Measurements from ENCODE around the gene ARHGEF10L. TPM values are rescaled to one million over a fixed set of nuclear protein-coding genes. Genes with fewer than 3 reads are reported as not detected.

Gene ARHGEF10L
- total RNA-seq, 2 donors from 2014 or later, result 81.4 to 93.1 TPM

GRCh38 chr1:17742583-17742982 lies 203.1 kb downstream of the ARHGEF10L start:
- Histone ChIP-seq H3K36me3 (replicated peaks in 1 of 2; ENCODE audit: insufficient read depth in 1 of 2, low read depth in 2 of 2) (no peaks in the 10 kb centered on the region), H3K9me3 (no peaks in the 10 kb centered on the region), H3K4me1 (no peaks in the 10 kb centered on the region), H3K27ac (no peak overlapping the region), H3K27me3 (no peaks in the 10 kb centered on the region), H3K4me3 (no peak overlapping the region)
- intact Hi-C loops (cut with DNase I), result no loop called here
- 19 to 48% methylated on average over 5 of the region's 5 CpGs for WGBS, 2 donors
- TF ChIP-seq CTCF (IDR thresholded peaks at IDR 0.05) (no peak), POLR2A (IDR thresholded peaks at IDR 0.05) (no peak)
- ATAC-seq, result no peak
- DNase-seq, result no peak

GRCh38 chr1:17743008-17743647 lies 203.6 kb downstream of the ARHGEF10L start:
- Histone ChIP-seq H3K4me3 (no peak overlapping the region), H3K27me3 (no peaks in the 10 kb centered on the region), H3K4me1 (no peaks in the 10 kb centered on the region), H3K27ac (no peak overlapping the region), H3K36me3 (replicated peaks in 1 of 2; ENCODE audit: insufficient read depth in 1 of 2, low read depth in 2 of 2) (no peaks in the 10 kb centered on the region), H3K9me3 (no peaks in the 10 kb centered on the region)
- no peak for TF ChIP-seq POLR2A (IDR thresholded peaks at IDR 0.05)
- no peak for TF ChIP-seq CTCF (IDR thresholded peaks at IDR 0.05)
- 38 to 54% methylated on average over 5 to 11 of the region's 11 CpGs for WGBS, 2 donors
- DNase-seq, result no peak
- ATAC-seq, result no peak
- intact Hi-C loops (cut with DNase I), result no loop called here

GRCh38 chr1:17743925-17744324 lies 204.4 kb downstream of the ARHGEF10L start:
- TF ChIP-seq CTCF (IDR thresholded peaks at IDR 0.05), result no peak
- no peak for TF ChIP-seq POLR2A (IDR thresholded peaks at IDR 0.05)
- ATAC-seq, result no peak
- no peaks in the 10 kb centered on the region for H3K4me1 ChIP-seq

GRCh38 chr1:17744666-17745478 lies 205.4 kb downstream of the ARHGEF10L start:
- intact Hi-C loops (cut with DNase I), result no loop called here
- H3K36me3 ChIP-seq (replicated peaks in 1 of 2; ENCODE audit: insufficient read depth in 1 of 2, low read depth in 2 of 2), result no peaks in the 10 kb centered on the region
- DNase-seq, result peak in 1 of 4 donors; percentile 13

More at GRCh38 chr1:17743925-17744324, 204.4 kb downstream of the ARHGEF10L start:
- intact Hi-C loops (cut with DNase I), result no loop called here
- DNase-seq, result no peak
- H3K36me3 ChIP-seq (replicated peaks in 1 of 2; ENCODE audit: insufficient read depth in 1 of 2, low read depth in 2 of 2), result no peaks in the 10 kb centered on the region
- H3K27ac ChIP-seq, result no peak overlapping the region
- H3K9me3 ChIP-seq, result no peaks in the 10 kb centered on the region
- H3K4me3 ChIP-seq, result no peak overlapping the region
- H3K27me3 ChIP-seq, result no peaks in the 10 kb centered on the region
- WGBS, 2 donors, result 92 to 97% methylated on average over 1 to 3 of the region's 3 CpGs

More at GRCh38 chr1:17744666-17745478, 205.4 kb downstream of the ARHGEF10L start:
- no peak for ATAC-seq
- Histone ChIP-seq H3K4me1 (no peaks in the 10 kb centered on the region), H3K4me3 (no peak overlapping the region), H3K27ac (no peak overlapping the region), H3K9me3 (no peaks in the 10 kb centered on the region), H3K27me3 (no peaks in the 10 kb centered on the region)
- TF ChIP-seq CTCF (IDR thresholded peaks at IDR 0.05), result no peak
- TF ChIP-seq POLR2A (IDR thresholded peaks at IDR 0.05), result no peak
- WGBS, 2 donors, result 74 to 76% methylated on average over 8 to 11 of the region's 11 CpGs
